Astrocyte of the hippocampus (primary cell): ENCODE measurements around the gene PDZRN4.
"Not testable (repeated sequence)": the region's sequence is repeated elsewhere in the genome, so short reads cannot be mapped to it uniquely, and the experiment has no call there.

Experiments used
- DNase-seq: peaks from one replicate; pipeline ENCODE4 v3.0.0; 2011; ENCODE audit warnings: low read depth, low spot score

PDZRN4 gene

GRCh38 chr12:41188058-41188840 lies at the start of gene PDZRN4:
Gene PDZRN4 (plus strand): TSS chr12:41188320.
- DNase-seq: peak; percentile 58

DNA sequence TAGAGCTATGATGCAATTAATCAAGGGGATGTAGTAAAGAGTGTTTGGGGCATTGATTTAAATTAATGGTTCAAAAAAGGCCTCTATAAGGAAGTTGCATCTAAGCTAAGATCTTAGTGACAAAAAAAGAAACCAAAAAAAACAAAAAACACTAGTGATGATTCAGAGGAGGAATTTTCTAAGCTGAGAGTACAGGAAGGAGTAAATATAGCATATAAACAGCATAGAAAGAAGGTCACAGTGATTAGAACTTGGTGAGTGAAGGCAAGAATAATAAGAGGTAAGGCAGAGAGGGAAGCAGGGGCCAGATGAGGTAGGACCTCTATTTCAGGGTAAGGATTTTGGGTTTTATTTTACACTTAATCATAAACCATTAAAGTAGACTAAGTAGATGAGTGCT lies 48.0 kb upstream of the PDZRN4 start:
- DNase-seq: no peak

DNA sequence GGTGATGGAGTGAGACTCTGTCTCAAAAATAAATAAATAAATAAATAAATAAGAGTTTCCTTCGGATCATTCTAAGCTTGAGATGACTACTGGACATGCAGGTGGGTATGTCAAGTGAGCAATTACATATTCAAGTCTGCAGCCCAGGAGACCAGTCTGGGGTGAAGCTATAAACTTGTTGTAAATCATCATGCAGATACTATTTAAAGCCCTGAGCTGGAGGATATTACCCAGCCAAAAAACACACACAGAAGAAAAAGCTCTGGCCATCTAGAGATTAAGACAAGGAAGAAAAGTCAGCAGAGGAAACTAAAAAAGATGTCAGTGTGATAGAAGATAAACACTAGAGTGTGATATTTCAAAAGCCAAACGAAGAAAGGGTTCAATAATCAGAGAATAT lies 47.0 kb upstream of the PDZRN4 start:
- no peak for DNase-seq

GRCh38 chr12:41142376-41142775 lies 45.7 kb upstream of the PDZRN4 start:
- no peak for DNase-seq

GRCh38 chr12:41151793-41152192 lies 36.3 kb upstream of the PDZRN4 start:
- peak; percentile 16 for DNase-seq

DNA sequence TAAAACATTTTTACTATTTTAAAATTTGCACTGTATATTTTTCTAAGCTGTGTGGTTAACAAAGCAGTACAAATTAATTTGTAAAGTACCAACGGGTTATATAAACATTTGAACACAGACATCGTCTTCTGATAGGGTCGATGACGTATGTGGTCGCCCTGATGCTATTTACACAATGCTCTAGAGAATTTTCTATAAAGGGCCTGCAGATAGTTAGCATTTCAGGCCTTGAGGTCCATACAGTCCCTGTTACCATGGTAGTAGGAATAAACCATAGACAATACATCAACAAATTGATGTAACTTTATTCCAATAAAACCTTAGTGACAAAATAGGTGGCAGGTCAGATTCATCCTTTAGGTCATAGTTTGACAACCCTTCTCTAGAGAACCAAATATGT lies 25.7 kb upstream of the PDZRN4 start:
- no peak for DNase-seq

- no peak for DNase-seq
Observed at GRCh38 chr12:41167701-41168100, 20.4 kb upstream of the PDZRN4 start.

DNA sequence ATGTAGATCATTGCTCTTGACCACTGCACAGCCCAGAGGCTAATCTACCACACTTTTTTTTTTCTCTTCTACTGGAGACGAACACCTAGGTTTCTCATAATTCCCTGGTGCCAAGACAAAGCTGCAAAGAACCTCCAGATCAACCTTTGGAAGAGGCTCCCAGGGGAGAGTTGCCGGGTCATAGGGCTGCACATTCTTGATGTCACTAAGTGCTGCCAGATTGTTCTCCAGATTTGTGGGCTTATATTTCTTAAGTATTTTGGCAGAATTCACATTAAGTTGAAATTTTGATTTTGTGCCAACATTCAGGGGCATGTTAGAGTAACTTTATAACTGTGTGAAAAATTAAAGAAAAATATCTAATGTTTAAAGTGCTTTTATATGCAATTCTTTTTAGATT lies 13.5 kb upstream of the PDZRN4 start:
- DNase-seq: no peak

DNA sequence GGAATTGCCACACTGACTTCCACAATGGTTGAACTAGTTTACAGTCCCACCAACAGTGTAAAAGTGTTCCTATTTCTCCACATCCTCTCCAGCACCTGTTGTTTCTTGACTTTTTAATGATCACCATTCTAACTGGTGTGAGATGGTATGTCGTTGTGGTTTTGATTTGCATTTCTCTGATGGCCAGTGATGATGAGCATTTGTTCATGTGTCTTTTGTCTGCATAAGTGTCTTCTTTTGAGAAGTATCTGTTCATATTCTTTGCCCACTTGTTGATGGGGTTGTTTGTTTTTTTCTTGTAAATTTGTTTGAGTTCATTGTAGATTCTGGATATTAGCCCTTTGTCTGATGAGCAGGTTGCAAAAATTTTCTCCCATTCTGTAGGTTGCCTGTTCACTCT lies 8.6 kb upstream of the PDZRN4 start:
- not testable (repeated sequence) for DNase-seq

GRCh38 chr12:41184864-41185263 lies 3.3 kb upstream of the PDZRN4 start:
- DNase-seq: no peak

- DNase-seq: no peak
Observed at GRCh38 chr12:41186026-41186425, 2.1 kb upstream of the PDZRN4 start.

DNA sequence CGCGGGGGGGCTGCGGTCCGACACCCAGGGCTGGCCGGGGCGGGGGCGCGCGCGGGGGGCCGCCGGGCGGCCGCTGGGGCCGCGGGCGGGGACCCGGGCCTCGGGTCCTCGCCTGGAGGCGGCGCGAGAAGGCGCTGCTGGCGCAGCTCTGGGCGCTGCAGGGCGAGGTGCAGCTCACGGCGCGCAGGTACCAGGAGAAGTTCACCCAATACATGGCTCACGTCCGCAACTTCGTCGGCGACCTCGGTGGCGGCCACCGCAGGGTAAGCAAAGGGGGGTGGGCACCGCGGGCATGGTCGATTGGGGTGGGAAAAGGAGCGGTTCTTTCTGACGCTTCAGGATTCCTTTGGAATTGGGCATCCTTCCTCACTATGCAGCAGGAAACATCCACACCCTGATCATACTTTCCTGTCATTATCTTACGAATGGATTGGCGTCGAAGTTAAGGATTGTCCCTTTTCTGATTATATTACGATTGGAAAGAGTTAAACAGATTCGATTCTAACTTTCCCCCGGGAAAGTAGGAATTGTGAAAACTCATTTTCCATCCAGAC lies 798 bp downstream of the PDZRN4 start:
- peak; percentile 5 for DNase-seq

DNA sequence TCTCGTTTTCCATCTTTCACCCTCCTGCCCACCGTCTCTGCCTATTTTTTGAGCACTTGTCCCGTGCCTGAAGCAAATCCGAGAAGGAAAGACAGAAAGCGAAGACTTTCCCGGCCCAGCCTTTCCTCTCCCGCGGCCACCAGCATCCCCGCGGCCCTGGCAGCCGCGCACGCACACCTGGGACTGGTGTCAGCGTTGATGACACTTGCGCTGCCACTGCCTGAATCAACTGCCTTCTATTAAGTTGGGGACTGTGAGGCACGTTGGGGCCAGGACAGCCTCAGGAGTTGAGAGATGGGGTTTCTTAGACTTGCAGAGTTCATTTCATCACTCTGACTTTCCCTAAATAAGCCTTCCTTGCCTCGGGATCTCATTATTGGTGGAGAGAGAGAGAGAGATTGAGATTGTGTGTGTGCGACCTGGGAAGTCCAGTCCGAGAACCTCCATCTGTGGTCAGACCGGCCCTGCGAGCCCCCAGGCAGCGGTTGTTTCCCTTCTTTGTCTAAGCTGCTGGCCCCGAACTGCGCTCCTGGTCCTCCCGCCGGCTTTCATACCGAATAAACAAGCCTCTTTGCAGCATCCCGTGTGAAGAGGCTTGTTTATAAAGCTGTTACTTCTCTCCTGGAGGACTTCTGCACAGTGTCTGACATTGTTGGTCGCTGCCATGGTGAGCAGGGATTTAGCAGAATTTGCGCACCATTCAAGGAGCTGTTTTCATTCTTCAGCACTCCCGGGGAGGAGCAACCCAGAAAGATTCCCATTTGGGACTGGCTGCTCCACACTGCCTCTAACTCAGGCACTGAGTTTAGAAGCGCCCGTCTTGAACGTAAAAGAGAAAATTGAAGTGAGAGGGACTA lies 1.5 kb downstream of the PDZRN4 start:
- DNase-seq: peak; percentile 40

DNA sequence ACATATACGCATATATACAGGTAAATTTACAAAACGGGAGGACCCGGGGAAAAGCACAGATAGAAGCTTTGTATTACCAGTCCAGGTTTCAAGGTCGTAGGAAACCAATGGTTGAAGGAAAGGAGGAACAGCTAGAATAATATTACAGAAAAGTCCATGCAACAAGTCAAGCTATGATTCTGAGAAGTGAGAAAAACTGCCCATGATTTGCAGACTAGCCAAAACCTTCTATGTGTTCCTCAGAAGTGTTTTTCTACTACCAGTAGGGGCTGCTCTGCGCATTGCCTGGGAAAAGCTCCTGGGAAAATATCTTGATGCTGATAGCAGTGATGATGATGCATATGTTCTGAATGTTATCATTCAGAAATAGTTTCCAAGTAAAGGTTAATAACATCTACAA lies 2.2 kb downstream of the PDZRN4 start:
- peak; percentile 45 for DNase-seq

- not testable (repeated sequence) for DNase-seq
Observed at GRCh38 chr12:41191549-41191948, 3.4 kb downstream of the PDZRN4 start.

DNA sequence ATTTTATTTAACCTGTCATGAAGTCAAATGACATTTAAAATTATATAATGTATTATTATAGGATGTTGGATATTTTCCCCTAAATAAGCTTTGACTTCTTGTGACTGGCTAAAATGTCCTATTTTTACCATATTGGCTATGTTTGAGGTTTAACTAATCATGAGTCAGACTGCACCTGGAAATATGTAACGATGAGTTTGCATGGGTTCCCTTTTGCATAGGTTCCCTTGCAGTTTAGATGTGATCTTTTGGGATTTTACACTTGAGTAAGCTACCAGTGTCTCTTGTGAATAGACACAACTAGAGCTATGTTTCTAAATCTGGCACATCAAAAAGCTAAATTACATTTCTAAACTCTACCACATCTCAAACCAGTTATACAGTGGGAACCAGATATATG lies 5.2 kb downstream of the PDZRN4 start:
- DNase-seq: no peak

GRCh38 chr12:41202051-41202450 lies 13.9 kb downstream of the PDZRN4 start:
- no peak for DNase-seq

DNA sequence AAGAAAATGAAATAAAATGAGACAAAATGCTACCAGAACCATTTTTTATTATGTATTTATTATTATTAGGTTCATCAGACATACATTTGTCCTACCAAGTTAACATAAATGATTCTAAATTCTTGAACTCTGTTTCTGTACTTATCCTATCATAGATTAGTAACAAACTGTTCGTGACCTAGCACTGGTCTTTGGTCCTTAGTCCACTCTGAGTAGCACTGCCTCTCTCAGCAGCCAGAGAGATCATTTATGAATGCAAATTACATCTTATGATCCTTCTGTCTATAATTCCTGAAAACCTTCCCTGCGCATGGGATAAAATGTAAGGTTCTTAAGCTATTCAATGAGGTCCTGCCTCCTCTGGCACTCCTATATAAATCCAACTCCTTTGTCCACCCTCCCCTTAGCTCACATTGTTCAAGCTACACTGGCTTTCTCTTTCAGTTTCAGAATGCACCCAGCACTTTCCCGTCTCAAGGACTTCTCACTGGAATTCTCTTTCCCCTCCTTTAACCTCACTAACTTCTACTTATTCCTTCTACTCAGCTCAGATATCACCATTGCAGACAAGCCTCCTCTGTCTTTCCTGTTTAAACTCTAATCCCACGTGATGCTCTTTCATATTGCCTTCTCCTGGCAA lies 17.1 kb downstream of the PDZRN4 start:
- peak; percentile 21 for DNase-seq

DNA sequence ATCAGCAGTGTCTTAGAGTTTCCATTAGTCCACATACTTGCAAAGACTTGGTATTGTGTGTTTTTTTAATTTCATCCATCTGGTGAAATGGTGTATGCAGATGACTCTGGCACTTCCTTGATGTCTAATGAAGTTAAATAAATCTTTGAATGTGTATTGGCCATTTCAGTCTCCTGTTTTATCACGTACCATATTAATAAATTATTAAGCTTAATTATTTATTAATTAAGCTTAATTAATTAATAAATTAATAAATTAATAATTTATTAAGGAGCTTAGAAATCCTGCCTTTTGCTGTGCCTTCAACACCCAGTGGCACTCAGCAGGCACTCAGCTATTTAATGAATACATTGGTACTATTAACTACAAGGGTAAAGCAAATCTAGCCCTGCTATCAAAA lies 18.2 kb downstream of the PDZRN4 start:
- DNase-seq: no peak

GRCh38 chr12:41211448-41211847 lies 23.3 kb downstream of the PDZRN4 start:
- DNase-seq: no peak

GRCh38 chr12:41212625-41213024 lies 24.5 kb downstream of the PDZRN4 start:
- no peak for DNase-seq

DNA sequence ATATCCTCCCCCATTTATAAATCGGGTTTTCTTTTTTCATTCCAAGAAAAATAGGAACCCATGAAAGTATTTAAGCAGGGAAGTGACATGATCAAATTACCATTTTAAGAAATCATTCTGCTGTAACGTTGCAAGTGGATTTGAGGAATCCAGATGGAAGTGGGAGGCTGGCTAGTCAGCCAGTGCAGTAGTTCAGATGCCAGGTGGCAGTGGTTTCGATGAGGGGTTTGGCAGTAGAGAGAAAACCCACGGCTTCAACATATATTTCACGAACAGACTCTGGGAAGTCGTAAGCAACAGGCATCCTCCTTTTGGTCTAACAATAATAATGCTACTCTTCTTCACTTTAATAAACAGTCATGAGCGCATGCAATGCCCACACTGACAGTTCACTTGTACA lies 25.0 kb downstream of the PDZRN4 start:
- no peak for DNase-seq
